IPS DF 4.7 (cell line): ENCODE data around the gene OR2AG2.
A peak's percentile ranks its signal among the peaks of the same experiment; 100 is the strongest.
"Not testable (repeated sequence)": the region's sequence is repeated elsewhere in the genome, so short reads cannot be mapped to it uniquely, and the experiment has no call there.

Source experiments
- DNase-seq: peaks from one replicate; pipeline ENCODE4 v3.0.0-alpha.2; 2013; ENCODE audit warnings: low spot score; ENCODE audit errors: extremely low read depth

OR2AG2 gene

DNA sequence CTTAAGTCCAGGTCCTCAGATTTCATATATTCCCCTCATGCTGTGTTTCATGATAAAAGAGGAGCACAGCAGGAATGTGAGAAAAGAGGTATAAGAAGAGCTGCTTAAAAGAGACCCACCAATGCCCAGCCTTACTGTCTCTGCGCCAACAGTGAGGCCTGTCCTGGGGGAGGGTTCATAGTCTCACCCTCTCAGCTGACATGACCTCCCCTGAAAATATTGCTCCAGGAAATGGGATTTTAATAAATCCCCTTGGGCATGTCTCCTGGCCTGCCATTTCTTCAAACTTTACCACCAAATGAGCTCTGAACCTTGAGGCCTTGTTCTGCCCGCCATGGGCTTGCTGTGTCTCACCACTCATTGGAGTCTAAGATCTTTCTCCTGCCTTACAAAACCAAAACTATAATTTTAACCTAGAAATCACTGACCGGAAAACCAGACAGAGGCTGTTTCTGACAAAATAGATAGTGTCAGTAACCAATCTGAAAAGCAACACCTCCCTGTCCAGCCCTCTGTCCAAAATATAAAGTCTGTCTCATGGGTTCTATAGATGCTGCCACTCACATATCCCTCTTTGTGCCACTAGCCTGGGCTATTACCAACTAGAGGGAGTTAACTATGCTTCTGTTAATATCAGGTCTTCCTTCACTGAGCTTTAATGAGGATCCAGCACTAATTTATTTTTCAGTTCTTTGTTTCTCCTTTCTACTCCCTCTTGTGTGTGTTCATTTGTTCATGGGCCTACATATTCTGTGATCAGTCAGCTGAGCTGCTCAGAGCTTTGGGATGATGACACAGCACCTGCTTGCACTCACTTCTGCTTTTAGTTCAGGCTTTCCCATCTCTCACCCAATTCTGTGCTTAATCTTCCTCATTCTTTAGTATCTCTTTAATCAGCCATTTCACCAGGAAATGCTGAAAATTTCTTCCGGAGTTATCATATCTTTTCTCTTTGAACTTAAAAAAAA lies at the start of gene OR2AG2:
Gene OR2AG2, minus strand, starts transcription at position 51 of the 968 bp plus-strand sequence. CDS start 3,019 bp downstream, outside the sequence.
- DNase-seq, result no peak

DNA sequence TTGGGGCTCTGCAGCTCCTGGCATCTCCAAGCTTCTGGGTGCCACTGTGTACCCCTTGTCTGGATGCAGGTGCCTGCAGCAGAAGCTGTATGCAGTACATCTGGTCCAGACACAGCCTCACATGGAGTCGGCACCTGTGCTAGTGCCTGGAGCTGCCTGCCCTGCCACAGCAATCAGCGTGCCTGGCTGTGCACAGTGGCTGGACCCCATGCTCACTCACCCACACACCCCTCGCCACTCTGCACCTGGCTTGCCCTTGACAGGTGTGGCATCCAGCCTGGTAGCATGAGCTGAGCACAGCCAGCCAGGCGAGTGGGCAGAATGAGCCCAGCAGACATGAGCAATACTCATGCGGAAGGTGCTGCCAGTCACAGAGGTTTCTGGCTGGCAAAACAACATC lies 47.2 kb upstream of the OR2AG2 start:
- no peak for DNase-seq

DNA sequence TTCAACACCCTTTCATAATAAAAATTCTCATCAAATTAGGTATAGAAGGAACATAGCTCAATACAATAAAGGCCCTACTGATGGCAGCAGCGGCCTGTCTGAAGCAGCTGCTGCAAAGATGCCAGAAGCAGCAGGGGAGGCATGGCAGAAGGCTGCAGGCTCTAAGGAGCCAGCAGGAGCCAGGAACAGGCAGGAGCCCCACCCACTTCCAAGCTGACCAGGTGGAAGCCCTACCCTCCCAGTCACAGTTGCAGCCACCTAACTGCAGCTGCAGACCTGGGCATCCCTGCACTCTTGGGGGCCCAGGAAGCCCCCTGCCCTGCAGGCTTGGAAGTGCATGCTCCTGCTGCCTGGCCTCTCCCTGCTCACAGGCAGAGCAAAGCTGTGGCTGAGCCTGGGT lies 45.9 kb upstream of the OR2AG2 start:
- no peak for DNase-seq

GRCh38 chr11:6813656-6814055 lies 41.9 kb upstream of the OR2AG2 start:
- DNase-seq, result no peak

DNA sequence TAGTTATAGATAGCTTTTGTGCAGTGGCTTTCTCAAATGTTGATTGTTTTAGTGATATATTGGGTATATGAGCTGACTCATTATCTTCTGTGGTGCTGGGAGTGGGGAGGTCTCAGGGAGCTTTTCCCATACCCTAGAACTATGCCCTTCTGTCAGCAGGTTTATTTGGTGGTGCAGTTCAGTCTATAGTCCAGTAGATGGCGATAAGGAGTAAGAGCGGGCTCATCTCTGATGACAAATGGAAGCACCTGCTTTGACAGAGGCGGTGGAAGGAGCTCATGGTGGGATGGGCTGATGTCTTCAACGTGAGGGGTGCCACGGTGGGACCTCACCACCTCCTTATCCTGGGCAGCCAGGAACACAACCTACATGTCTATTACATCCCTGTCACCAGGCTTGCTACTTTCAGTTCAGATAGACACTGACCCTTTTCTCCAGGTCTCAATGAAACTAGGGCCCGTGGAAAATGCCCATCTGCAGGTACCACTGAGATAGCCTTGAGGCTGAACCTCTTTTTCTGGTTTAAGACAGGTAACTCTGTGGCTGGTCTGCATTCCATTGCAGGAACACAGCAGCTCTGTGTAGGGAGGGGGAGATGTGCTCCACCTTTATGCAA lies 40.7 kb upstream of the OR2AG2 start:
- no peak for DNase-seq

DNA sequence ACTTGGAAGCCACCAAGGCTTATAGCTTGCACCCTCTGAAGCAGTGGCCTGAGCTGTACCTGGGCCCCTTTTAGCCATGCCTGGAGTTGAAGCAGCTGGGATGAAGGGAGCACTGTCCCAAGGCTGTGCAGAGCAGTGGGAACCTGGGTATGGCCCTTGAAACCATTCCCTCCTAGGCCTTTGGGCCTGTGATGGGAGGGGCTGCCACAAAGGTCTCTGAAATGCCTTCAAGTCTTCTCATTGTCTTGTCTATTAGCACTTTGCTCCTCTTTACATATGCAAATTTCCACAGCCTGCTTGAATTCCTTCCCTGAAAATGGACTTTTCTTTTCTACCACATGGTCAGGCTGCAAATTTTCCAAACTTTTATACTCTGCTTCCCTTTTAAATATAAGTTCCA lies 29.3 kb upstream of the OR2AG2 start:
- not testable (repeated sequence) for DNase-seq

DNA sequence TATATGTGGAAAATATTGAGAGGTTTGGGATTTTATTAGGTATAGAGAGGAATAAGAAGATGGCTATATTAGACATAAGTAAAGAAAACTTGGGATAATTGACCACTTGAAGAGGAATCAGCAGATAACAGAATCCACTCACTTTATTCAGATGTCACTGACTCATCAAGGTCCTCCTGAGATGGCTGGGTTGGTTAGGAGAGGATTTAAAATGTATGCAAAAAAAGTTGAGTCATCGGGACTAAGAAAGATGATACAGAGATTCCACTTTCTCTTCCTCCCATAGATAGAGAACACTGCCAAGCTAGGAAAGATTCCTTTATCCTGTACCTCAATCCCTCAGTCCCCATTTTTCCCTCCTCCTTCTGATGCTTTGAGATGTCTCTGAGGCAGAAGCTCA lies 27.6 kb upstream of the OR2AG2 start, which contains the start of gene OR6A2:
Gene OR6A2, minus strand, starts transcription at position 288 of the 400 bp plus-strand sequence. CDS start 3,981 bp downstream, outside the sequence.
- no peak for DNase-seq

- DNase-seq, result no peak
These were observed 22.9 kb upstream of the OR2AG2 start for GRCh38 chr11:6794639-6795038.

DNA sequence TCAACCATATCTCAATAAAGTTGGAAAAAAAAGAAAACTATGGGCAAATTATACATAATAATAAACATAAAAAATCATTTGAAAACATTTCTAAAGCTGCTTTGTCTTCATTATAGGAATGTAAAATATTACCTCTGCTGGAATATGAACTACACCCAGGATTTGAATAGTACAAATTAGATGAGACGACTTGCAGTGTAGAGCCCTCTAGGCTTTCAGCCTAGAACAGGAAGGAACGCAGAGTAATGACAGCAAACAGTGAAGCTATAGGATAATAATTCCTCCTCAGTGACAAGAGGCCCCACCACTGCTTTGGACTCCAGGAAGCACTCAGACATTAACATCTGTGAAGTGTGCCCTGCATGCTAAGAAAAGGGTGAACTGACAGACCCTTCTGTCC lies 18.8 kb upstream of the OR2AG2 start:
- DNase-seq, result no peak

- no peak for DNase-seq
These were observed 10.9 kb upstream of the OR2AG2 start, which contains the start of gene OR2AG1 for GRCh38 chr11:6782720-6783119. TSS of gene OR2AG1 (plus strand) at chr11:6783020. CDS start at chr11:6785038, 2,018 bp downstream.

DNA sequence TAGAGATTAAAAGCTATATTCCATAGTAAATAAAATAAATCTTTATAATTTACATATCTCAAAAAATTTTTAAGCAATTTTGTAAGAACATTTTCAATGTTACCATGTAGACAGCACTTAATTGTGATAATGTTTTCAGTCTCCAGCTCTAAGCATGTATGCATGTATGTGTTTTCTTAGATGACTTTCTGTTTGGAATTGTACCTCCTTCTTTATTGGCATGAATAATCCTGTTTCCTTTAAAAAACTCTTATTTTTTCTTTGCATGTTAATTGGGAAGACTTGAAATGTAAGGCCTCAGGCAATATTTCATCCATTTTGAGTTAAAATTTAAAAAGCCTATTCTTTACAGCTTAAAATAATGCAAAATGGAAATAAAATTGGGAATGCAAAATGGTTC lies 9.1 kb upstream of the OR2AG2 start:
- no peak for DNase-seq

DNA sequence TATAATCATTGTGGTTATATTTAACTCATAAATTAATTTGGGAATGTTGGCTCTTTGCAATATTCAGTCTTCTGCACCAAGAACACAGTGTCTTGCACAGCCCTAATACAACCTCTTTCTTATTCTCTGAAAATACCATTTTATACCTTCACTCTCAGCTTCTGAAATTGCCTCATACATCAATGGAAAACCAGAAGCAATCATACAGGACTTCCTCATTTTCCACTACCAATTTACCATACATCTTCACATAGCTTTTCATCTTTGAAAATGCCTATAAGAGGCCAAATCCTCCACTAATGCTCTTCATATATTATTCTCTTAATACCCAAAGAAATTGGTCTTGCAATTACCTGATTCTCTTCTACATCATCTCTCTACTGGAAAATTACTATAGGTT lies 6.7 kb upstream of the OR2AG2 start:
- DNase-seq, result no peak

- peak; percentile 30 for DNase-seq
These were observed 14.3 kb downstream of the OR2AG2 start for GRCh38 chr11:6757373-6757967.

- no peak for DNase-seq
These were observed 15.8 kb downstream of the OR2AG2 start for GRCh38 chr11:6755953-6756347.

GRCh38 chr11:6755303-6755952 lies 16.3 kb downstream of the OR2AG2 start:
- peak; percentile 33 for DNase-seq

DNA sequence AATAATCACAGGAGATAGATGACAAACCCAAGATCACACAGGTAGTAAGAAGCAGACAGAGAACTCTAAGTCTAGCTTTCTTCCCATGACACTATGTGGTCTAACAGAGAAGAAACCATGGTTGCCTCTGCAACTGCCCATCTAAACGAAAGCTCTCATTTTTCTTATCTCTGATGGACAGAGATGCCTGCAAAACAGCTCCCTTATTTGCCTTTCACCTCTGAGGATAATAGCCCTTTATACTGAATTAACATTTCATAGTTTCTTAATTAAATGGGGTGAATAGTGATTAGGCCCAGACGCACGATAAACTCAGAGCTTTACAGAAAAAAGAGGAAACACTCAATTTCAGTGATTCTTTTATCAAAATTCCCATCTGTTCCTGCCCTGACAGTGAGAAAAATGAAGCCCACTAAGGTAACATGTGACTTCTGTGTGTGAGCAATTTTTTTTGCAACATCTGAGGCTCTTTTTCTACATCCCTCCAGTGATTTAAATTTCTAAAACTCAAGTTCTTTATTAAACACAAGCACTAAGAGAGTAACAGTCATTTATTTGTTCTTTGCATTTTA lies 24.6 kb downstream of the OR2AG2 start:
- no peak for DNase-seq

- no peak for DNase-seq
These were observed 25.1 kb downstream of the OR2AG2 start for GRCh38 chr11:6746626-6747025.

GRCh38 chr11:6746086-6746618 lies 25.6 kb downstream of the OR2AG2 start:
- no peak for DNase-seq

GRCh38 chr11:6745465-6746015 lies 26.2 kb downstream of the OR2AG2 start:
- DNase-seq, result no peak

GRCh38 chr11:6745018-6745417 lies 26.8 kb downstream of the OR2AG2 start:
- DNase-seq, result no peak

- DNase-seq, result no peak
These were observed 29.5 kb downstream of the OR2AG2 start for GRCh38 chr11:6742260-6742659.
